SK-N-SH (cell line): Measurements from ENCODE around the gene PRMT7. TPM values are rescaled to one million over a fixed set of nuclear protein-coding genes. Genes with fewer than 3 reads are reported as not detected.

Source experiments
- CTCF ChIA-PET: fragments of 300-600, 350-600 bp; formaldehyde crosslinking; extraction: SDS; loops from one replicate; lab custom pipeline; 2021; lab: Yijun Ruan, JAX
- POLR2A ChIA-PET: fragments of 350-600 bp; sonication (Branson Sonifier 250); formaldehyde crosslinking; extraction: SDS; loops from one replicate; lab custom pipeline; 2020; ENCODE audit warnings: antibody characterized with exemption, inconsistent platforms; lab: Yijun Ruan, JAX
- DNase-seq: peaks from one replicate; pipeline ENCODE4 v3.0.0; 2012
- H2AFZ ChIP-seq: fragments of 200-600 bp; sonication (generic); 2 replicates; pipeline ENCODE4 v1.8.1; 2016; ENCODE audit warnings: antibody characterized with exemption, mild to moderate bottlenecking, low read depth
- H3F3A ChIP-seq: fragments of 200-600 bp; sonication (generic); replicated peaks from 2 replicates; pipeline ENCODE3; 2016; ENCODE audit warnings: antibody characterized with exemption, mild to moderate bottlenecking; ENCODE audit not compliant: insufficient read depth
- H3K27ac ChIP-seq, 2 experiments: fragments of 200-500 bp in 1 of 2; fragments of 200-600 bp in 1 of 2; sonication (Bioruptor generic) in 1 of 2; sonication (generic), shearing (Covaris generic) in 1 of 2; 2 replicates each; pipeline versions ENCODE4 v1.5.1 to v1.6.1; 2014 to 2016; ENCODE audit warnings: low read depth in 2 of 2, inconsistent platforms in 1 of 2, low read length in 1 of 2, mild to moderate bottlenecking in 1 of 2, mixed read lengths in 1 of 2
- H3K27me3 ChIP-seq: fragments of 200-600 bp; sonication (generic), shearing (Covaris generic); 2 replicates; pipeline ENCODE4 v1.6.1; 2016; ENCODE audit warnings: mixed run types; ENCODE audit not compliant: insufficient read depth
- H3K36me3 ChIP-seq, 2 experiments: fragments of 200-500 bp in 1 of 2; fragments of 200-600 bp in 1 of 2; sonication (Bioruptor generic) in 1 of 2; sonication (generic) in 1 of 2; replicated peaks in 1 of 2; 2 replicates each; pipeline versions ENCODE3 to v1.5.1; 2014 to 2016; ENCODE audit warnings: low read length in 1 of 2, mild to moderate bottlenecking in 1 of 2; ENCODE audit not compliant: insufficient read depth in 2 of 2, control insufficient read depth in 1 of 2
- H3K4me1 ChIP-seq, 2 experiments: fragments of 200-500 bp in 1 of 2; fragments of 200-600 bp in 1 of 2; sonication (Bioruptor generic) in 1 of 2; sonication (generic), shearing (Covaris generic) in 1 of 2; 2 replicates each; pipeline versions ENCODE4 v1.5.1 to v1.6.1; 2014 to 2016; ENCODE audit warnings: low read depth in 1 of 2, low read length in 1 of 2, mixed run types in 1 of 2; ENCODE audit not compliant: insufficient read depth in 2 of 2, control insufficient read depth in 1 of 2
- H3K4me2 ChIP-seq: fragments of 200-600 bp; sonication (generic), shearing (Covaris generic); 2 replicates; pipeline ENCODE4 v1.6.1; 2017; ENCODE audit warnings: mixed run types
- H3K4me3 ChIP-seq, 2 experiments: fragments of 200-500 bp in 1 of 2; fragments of 200-600 bp in 1 of 2; sonication (Bioruptor generic) in 1 of 2; sonication (generic), shearing (Covaris generic) in 1 of 2; 2 replicates each; pipeline versions ENCODE4 v1.5.1 to v1.8.1; 2014 to 2016; ENCODE audit warnings: low read depth in 2 of 2, inconsistent platforms in 1 of 2, low read length in 1 of 2, mild to moderate bottlenecking in 1 of 2, mixed read lengths in 1 of 2, moderate library complexity in 1 of 2
- H3K79me2 ChIP-seq: fragments of 200-600 bp; sonication (generic); 2 replicates; pipeline ENCODE4 v1.8.1; 2017; ENCODE audit warnings: mild to moderate bottlenecking; ENCODE audit not compliant: insufficient read depth
- H3K9ac ChIP-seq: fragments of 200-600 bp; sonication (generic); 2 replicates; pipeline ENCODE4 v1.6.1; 2017; ENCODE audit warnings: mixed run types
- H3K9me2 ChIP-seq: fragments of 200-600 bp; sonication (generic); 2 replicates; pipeline ENCODE4 v1.6.1; 2017; ENCODE audit warnings: mixed run types
- H3K9me3 ChIP-seq: fragments of 200-600 bp; sonication (generic); 2 replicates; pipeline ENCODE4 v1.6.1; 2017; ENCODE audit warnings: mixed run types, mild to moderate bottlenecking, moderate library complexity
- H4K20me1 ChIP-seq: fragments of 200-600 bp; sonication (generic); 2 replicates; pipeline ENCODE4 v1.6.1; 2017; ENCODE audit warnings: mild to moderate bottlenecking, mixed run types; ENCODE audit not compliant: insufficient read depth
- CHD2 ChIP-seq: fragments of 150-350 bp; IDR thresholded peaks from 2 replicates; pipeline ENCODE4 v1.6.1; 2018; ENCODE audit warnings: low read length; ENCODE audit not compliant: partially characterized antibody
- CTCF ChIP-seq: fragments of 200-600 bp; sonication (generic); IDR thresholded peaks from 2 replicates; pipeline ENCODE4 v1.6.1; 2017; ENCODE audit warnings: antibody characterized with exemption, mild to moderate bottlenecking, moderate library complexity
- EP300 ChIP-seq, 2 experiments: IDR thresholded peaks; 2 replicates each; pipeline versions ENCODE4 v1.4.0 to v1.6.1; 2012; ENCODE audit warnings: borderline replicate concordance in 1 of 2, low read depth in 1 of 2, low read length in 1 of 2
- EZH2phosphoT487 ChIP-seq: fragments of 200-600 bp; sonication (generic); IDR thresholded peaks from 2 replicates; pipeline ENCODE4 v1.6.1; 2017; ENCODE audit warnings: low read depth, mixed run types, mild to moderate bottlenecking, antibody characterized with exemption, moderate library complexity, borderline replicate concordance
- FOSL2 ChIP-seq: IDR thresholded peaks from 2 replicates; pipeline ENCODE4 v1.4.0; 2012; ENCODE audit warnings: low read depth, mild to moderate bottlenecking, moderate library complexity, borderline replicate concordance
- GABPA ChIP-seq: IDR thresholded peaks from 2 replicates; pipeline ENCODE4 v1.4.0; 2012; ENCODE audit warnings: low read depth, mild to moderate bottlenecking
- NFIC ChIP-seq: IDR thresholded peaks from 2 replicates; pipeline ENCODE4 v1.4.0; 2012; ENCODE audit warnings: borderline replicate concordance
- NRF1 ChIP-seq: IDR thresholded peaks from 2 replicates; pipeline ENCODE4 v1.6.1; 2012; ENCODE audit warnings: low read depth, mild to moderate bottlenecking, low read length
- POLR2AphosphoS5 ChIP-seq: IDR thresholded peaks from 2 replicates; pipeline ENCODE4 v1.6.1; 2012; ENCODE audit warnings: low read depth, low read length
- RAD21 ChIP-seq: IDR thresholded peaks from 2 replicates; pipeline ENCODE4 v1.6.1; 2012; ENCODE audit warnings: mild to moderate bottlenecking, low read length
- RFX5 ChIP-seq: IDR thresholded peaks from 2 replicates; pipeline ENCODE4 v1.6.1; 2012; ENCODE audit warnings: mild to moderate bottlenecking, improper control_type of control experiment, low read length
- RXRA ChIP-seq: IDR thresholded peaks from 2 replicates; pipeline ENCODE4 v1.4.0; 2012; ENCODE audit warnings: low read depth, mild to moderate bottlenecking, borderline replicate concordance
- SIN3A ChIP-seq: IDR thresholded peaks from 2 replicates; pipeline ENCODE4 v1.6.1; 2012; ENCODE audit warnings: low read depth, mild to moderate bottlenecking, low read length, moderate library complexity, borderline replicate concordance
- SMC3 ChIP-seq: IDR thresholded peaks from 2 replicates; pipeline ENCODE4 v1.6.1; 2012; ENCODE audit warnings: low read depth, low read length, improper control_type of control experiment
- TAF1 ChIP-seq: IDR thresholded peaks from 2 replicates; pipeline ENCODE4 v1.6.1; 2012; ENCODE audit warnings: low read depth, mild to moderate bottlenecking, low read length, moderate library complexity, borderline replicate concordance
- TCF12 ChIP-seq: IDR thresholded peaks from 2 replicates; pipeline ENCODE4 v1.4.0; 2012
- YY1 ChIP-seq: IDR thresholded peaks from 2 replicates; pipeline ENCODE4 v1.4.0; 2012; ENCODE audit warnings: low read depth, mild to moderate bottlenecking
- WGBS: methylation state at CpG from one replicate; pipeline ENCODE4 v1.1.6; 2017; ENCODE audit warnings: low lambda C conversion rate; 5-methylcytosine and 5-hydroxymethylcytosine counted together
- polyA plus RNA-seq, 3 experiments: library from polyadenylated mRNA; depleted of rRNA; stranded (reverse); fragments of >200 nt; gene quantifications; 2 replicates each; pipeline ENCODE4 v1.2.3, GENCODE V29; 2012
- TF ChIP-seq, protein P1 (sequence below): IDR thresholded peaks from 2 replicates; pipeline ENCODE4 v1.4.0; 2012; ENCODE audit warnings: low read depth, borderline replicate concordance
- TF ChIP-seq, protein P2 (sequence below): IDR thresholded peaks from 2 replicates; pipeline ENCODE4; 2012

PRMT7 gene
- polyA plus RNA-seq, 1 of the 3 experiments (the other 2 are of a cell fraction): 46.0 TPM

DNA sequence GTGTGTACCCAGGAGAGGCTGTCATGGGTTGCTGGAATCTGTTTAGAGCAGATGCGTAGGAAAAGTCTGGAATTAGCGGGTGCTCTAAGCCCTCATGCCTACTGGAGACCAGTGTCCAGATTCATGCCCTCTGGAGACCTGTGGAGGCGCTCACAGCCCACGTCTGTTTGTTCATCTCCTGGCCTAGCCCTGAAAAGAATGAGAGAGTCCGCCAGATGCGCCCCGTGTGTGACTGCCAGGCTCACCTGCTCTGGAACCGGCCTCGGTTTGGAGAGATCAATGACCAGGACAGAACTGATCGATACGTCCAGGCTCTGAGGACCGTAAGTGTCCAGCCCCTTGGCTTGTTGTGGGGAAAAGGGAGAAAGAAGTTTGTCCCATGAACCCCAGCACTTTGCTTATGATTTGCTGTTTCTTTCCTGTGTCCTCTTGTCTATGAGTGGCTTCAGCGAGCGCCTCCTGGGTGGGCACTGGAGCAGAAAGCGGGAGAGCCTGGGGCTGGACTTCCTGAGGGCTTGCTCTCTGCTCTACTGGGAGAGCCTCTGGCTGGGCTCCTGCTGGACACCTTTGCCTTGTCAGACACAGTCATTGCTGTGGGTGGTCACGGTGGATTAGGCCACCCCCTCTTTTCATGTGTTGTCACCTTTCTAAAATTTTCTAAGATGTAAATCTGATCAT, 35.3 kb downstream of the PRMT7 start:
- no peak overlapping the region for H3K27ac ChIP-seq
- WGBS: 96% methylated on average over 16 of the region's 16 CpGs
- H3F3A ChIP-seq: no peaks in the 10 kb centered on the region
- no peaks in the 10 kb centered on the region for H3K27me3 ChIP-seq
- H3K4me1 ChIP-seq: no peaks in the 10 kb centered on the region
- no peak overlapping the region for H3K4me3 ChIP-seq
- peak; percentile 34; the same call in 1 of the 2 replicates for TF ChIP-seq RAD21
- no peak for TF ChIP-seq TCF12
- TF ChIP-seq, all 33 proteins: peak for 1
- Histone ChIP-seq H3K79me2 (no peaks in the 10 kb centered on the region), H2AFZ (no peak overlapping the region), H3K36me3 (peaks cover 15 to 67% of the 10 kb centered on the region in 2 experiments), H4K20me1 (no peaks in the 10 kb centered on the region), H3K9me3 (no peaks in the 10 kb centered on the region), H3K9ac (no peak overlapping the region), H3K9me2 (no peaks in the 10 kb centered on the region), H3K4me2 (no peak overlapping the region)
- POLR2A ChIA-PET: no interaction called here
- CTCF ChIA-PET: interaction anchor here (3.1 kb wide), 1 partner anchor 18 kb away, joined by 15 read pairs; no protein-coding TSS in a partner anchor
- peak; percentile 33 for DNase-seq

DNA sequence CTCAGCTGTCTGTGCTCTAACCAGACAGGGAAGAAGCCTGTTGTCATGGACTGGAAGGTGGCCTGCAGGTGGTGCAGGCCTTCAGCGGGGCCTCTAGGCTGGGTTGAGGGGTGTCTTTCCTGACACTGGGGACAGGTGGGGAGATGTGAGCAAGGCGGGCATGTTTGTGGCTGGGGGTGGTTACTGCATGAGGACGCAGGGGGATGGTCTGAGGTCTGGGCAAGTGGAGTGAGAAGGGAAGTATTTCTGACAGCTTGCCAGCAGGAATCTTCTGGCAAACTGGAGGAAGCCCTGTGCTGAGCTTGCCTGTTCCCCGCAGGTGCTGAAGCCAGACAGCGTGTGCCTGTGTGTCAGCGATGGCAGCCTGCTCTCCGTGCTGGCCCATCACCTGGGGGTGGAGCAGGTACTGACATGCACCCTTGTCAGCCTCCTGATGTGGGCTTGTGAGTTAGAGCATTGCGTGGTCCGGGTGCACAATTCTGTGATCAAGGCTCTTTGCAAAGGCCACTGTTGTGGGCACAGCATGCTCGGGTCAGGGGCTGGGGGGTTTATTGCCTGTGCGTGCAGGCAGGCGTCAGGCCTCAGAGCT, 36.2 kb downstream of the PRMT7 start:
- Histone ChIP-seq H3K79me2 (no peaks in the 10 kb centered on the region), H3K9me2 (no peaks in the 10 kb centered on the region), H3K27ac (no peak overlapping the region), H3K27me3 (no peaks in the 10 kb centered on the region), H3K36me3 (peaks cover 11 to 75% of the 10 kb centered on the region in 2 experiments), H3K4me3 (no peak overlapping the region), H3K4me2 (no peak overlapping the region), H3K9ac (no peak overlapping the region), H4K20me1 (no peaks in the 10 kb centered on the region), H3F3A (no peaks in the 10 kb centered on the region), H3K9me3 (no peaks in the 10 kb centered on the region), H3K4me1 (no peaks in the 10 kb centered on the region), H2AFZ (no peak overlapping the region)
- DNase-seq: no peak
- 96% methylated on average over 4 of the region's 12 CpGs for WGBS
- ChIA-PET CTCF (interaction anchor here (1.2 to 1.3 kb wide), 2 partner anchors 9 to 18 kb away, joined by 3 to 4 read pairs; no protein-coding TSS in a partner anchor), POLR2A (no interaction called here)
- TF ChIP-seq CTCF (no peak), NRF1 (no peak), GABPA (no peak), RAD21 (no peak), YY1 (no peak), CHD2 (no peak), EP300 (IDR thresholded peaks at IDR 0.05; ENCODE audit: borderline replicate concordance in 1 of 2, low read depth in 1 of 2, low read length in 1 of 2) (no peak), TAF1 (no peak), FOSL2 (no peak), EZH2phosphoT487 (no peak), SMC3 (no peak), POLR2AphosphoS5 (no peak), SIN3A (no peak), RXRA (no peak), RFX5 (no peak), TCF12 (no peak), NFIC (no peak)
- TF ChIP-seq, protein P1, sequence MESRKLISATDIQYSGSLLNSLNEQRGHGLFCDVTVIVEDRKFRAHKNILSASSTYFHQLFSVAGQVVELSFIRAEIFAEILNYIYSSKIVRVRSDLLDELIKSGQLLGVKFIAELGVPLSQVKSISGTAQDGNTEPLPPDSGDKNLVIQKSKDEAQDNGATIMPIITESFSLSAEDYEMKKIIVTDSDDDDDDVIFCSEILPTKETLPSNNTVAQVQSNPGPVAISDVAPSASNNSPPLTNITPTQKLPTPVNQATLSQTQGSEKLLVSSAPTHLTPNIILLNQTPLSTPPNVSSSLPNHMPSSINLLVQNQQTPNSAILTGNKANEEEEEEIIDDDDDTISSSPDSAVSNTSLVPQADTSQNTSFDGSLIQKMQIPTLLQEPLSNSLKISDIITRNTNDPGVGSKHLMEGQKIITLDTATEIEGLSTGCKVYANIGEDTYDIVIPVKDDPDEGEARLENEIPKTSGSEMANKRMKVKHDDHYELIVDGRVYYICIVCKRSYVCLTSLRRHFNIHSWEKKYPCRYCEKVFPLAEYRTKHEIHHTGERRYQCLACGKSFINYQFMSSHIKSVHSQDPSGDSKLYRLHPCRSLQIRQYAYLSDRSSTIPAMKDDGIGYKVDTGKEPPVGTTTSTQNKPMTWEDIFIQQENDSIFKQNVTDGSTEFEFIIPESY: no peak
- TF ChIP-seq, protein P2, sequence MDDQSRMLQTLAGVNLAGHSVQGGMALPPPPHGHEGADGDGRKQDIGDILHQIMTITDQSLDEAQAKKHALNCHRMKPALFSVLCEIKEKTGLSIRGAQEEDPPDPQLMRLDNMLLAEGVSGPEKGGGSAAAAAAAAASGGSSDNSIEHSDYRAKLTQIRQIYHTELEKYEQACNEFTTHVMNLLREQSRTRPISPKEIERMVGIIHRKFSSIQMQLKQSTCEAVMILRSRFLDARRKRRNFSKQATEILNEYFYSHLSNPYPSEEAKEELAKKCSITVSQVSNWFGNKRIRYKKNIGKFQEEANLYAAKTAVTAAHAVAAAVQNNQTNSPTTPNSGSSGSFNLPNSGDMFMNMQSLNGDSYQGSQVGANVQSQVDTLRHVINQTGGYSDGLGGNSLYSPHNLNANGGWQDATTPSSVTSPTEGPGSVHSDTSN: no peak
